ENCODE data around the gene CRB1. TPM values are rescaled to one million over a fixed set of nuclear protein-coding genes. Genes with fewer than 3 reads are reported as not detected.

Gene CRB1
- total and polyA plus RNA-seq, 3 experiments from 2014 or later: 0.05 to 0.26 TPM; not detected in 1

GRCh38 chr1:197463142-197463541 is 195.1 kb downstream of the CRB1 start:
- Mint-ChIP-seq H3K27me3 (peaks cover 0 to 8% of the 10 kb centered on the region in 2 donors), H3K36me3 (no peaks in the 10 kb centered on the region), H3K4me3 (no peak overlapping the region), H3K4me1 (no peaks in the 10 kb centered on the region), H3K27ac (no peak overlapping the region), H3K9me3 (no peaks in the 10 kb centered on the region)
- no peaks in the 10 kb centered on the region for H3K9me3 ChIP-seq (ENCODE audit: low read length)
- H3K4me3 ChIP-seq (ENCODE audit: low read length): no peak overlapping the region
- no peaks in the 10 kb centered on the region for H3K4me1 ChIP-seq (ENCODE audit: insufficient read depth, low read length)
- H3K27ac ChIP-seq (ENCODE audit: low read depth, low read length): no peak overlapping the region
- ChIA-PET POLR2A (no interaction called here), CTCF (no interaction called here)
- H3K27me3 ChIP-seq (ENCODE audit: insufficient read depth, low read length, poor library complexity, severe bottlenecking): no peaks in the 10 kb centered on the region
- no peaks in the 10 kb centered on the region for H3K36me3 ChIP-seq (ENCODE audit: insufficient read depth, low read length)
- no peak for DNase-seq

GRCh38 chr1:197464044-197464443 is 196.0 kb downstream of the CRB1 start:
- H3K27ac Mint-ChIP-seq: no peak overlapping the region
- POLR2A ChIA-PET: no interaction called here
- no peaks in the 10 kb centered on the region for H3K27me3 ChIP-seq (ENCODE audit: insufficient read depth, low read length, poor library complexity, severe bottlenecking)

GRCh38 chr1:197465528-197466327 is 197.7 kb downstream of the CRB1 start:
- H3K27ac ChIP-seq (ENCODE audit: low read depth, low read length): no peak overlapping the region
- Mint-ChIP-seq H3K27ac (no peak overlapping the region), H3K4me1 (no peaks in the 10 kb centered on the region), H3K4me3 (no peak overlapping the region), H3K36me3 (no peaks in the 10 kb centered on the region), H3K9me3 (no peaks in the 10 kb centered on the region), H3K27me3 (peaks cover 3 to 12% of the 10 kb centered on the region in 2 donors)
- H3K9me3 ChIP-seq (ENCODE audit: low read length): no peaks in the 10 kb centered on the region
- no peaks in the 10 kb centered on the region for H3K36me3 ChIP-seq (ENCODE audit: insufficient read depth, low read length)
- no peak overlapping the region for H3K4me3 ChIP-seq (ENCODE audit: low read length)
- no peak for DNase-seq
- ChIA-PET CTCF (no interaction called here), POLR2A (no interaction called here)
- H3K4me1 ChIP-seq (ENCODE audit: insufficient read depth, low read length): no peaks in the 10 kb centered on the region
- no peaks in the 10 kb centered on the region for H3K27me3 ChIP-seq (ENCODE audit: insufficient read depth, low read length, poor library complexity, severe bottlenecking)

More at GRCh38 chr1:197464044-197464443, 196.0 kb downstream of the CRB1 start:
- no peak for DNase-seq
- Histone ChIP-seq H3K36me3 (ENCODE audit: insufficient read depth, low read length) (no peaks in the 10 kb centered on the region), H3K4me1 (ENCODE audit: insufficient read depth, low read length) (no peaks in the 10 kb centered on the region), H3K9me3 (ENCODE audit: low read length) (no peaks in the 10 kb centered on the region), H3K4me3 (ENCODE audit: low read length) (no peak overlapping the region), H3K27ac (ENCODE audit: low read depth, low read length) (no peak overlapping the region)
- H3K36me3 Mint-ChIP-seq: no peaks in the 10 kb centered on the region
- CTCF ChIA-PET: no interaction called here
- H3K4me1 Mint-ChIP-seq: no peaks in the 10 kb centered on the region
- peaks cover 0 to 8% of the 10 kb centered on the region in 2 donors for H3K27me3 Mint-ChIP-seq
- no peak overlapping the region for H3K4me3 Mint-ChIP-seq
- no peaks in the 10 kb centered on the region for H3K9me3 Mint-ChIP-seq

- H3K4me3 ChIP-seq (ENCODE audit: low read length): no peak overlapping the region
- H3K36me3 ChIP-seq (ENCODE audit: insufficient read depth, low read length): no peaks in the 10 kb centered on the region
- POLR2A ChIA-PET: no interaction called here
- no peaks in the 10 kb centered on the region for H3K4me1 ChIP-seq (ENCODE audit: insufficient read depth, low read length)
- no peak for DNase-seq
- Mint-ChIP-seq H3K27ac (no peak overlapping the region), H3K4me3 (no peak overlapping the region), H3K4me1 (no peaks in the 10 kb centered on the region), H3K36me3 (no peaks in the 10 kb centered on the region), H3K9me3 (no peaks in the 10 kb centered on the region), H3K27me3 (peaks cover 3 to 12% of the 10 kb centered on the region in 2 donors)
- no peak overlapping the region for H3K27ac ChIP-seq (ENCODE audit: low read depth, low read length)
- no peaks in the 10 kb centered on the region for H3K9me3 ChIP-seq (ENCODE audit: low read length)
- H3K27me3 ChIP-seq (ENCODE audit: insufficient read depth, low read length, poor library complexity, severe bottlenecking): no peaks in the 10 kb centered on the region
- CTCF ChIA-PET: no interaction called here
Measured at GRCh38 chr1:197466813-197467212, 198.8 kb downstream of the CRB1 start.

GRCh38 chr1:197467881-197468280 is 199.8 kb downstream of the CRB1 start:
- no peaks in the 10 kb centered on the region for H3K36me3 Mint-ChIP-seq
- no peak for DNase-seq

GRCh38 chr1:197468543-197469175 is 200.6 kb downstream of the CRB1 start:
- ChIA-PET POLR2A (no interaction called here), CTCF (no interaction called here)
- H3K36me3 ChIP-seq (ENCODE audit: insufficient read depth, low read length): no peaks in the 10 kb centered on the region
- H3K4me3 ChIP-seq (ENCODE audit: low read length): no peak overlapping the region
- H3K4me1 ChIP-seq (ENCODE audit: insufficient read depth, low read length): no peaks in the 10 kb centered on the region
- H3K27me3 ChIP-seq (ENCODE audit: insufficient read depth, low read length, poor library complexity, severe bottlenecking): no peaks in the 10 kb centered on the region
- no peak overlapping the region for H3K27ac Mint-ChIP-seq
- DNase-seq: no peak
- no peaks in the 10 kb centered on the region for H3K4me1 Mint-ChIP-seq
- no peak overlapping the region for H3K4me3 Mint-ChIP-seq
- H3K9me3 ChIP-seq (ENCODE audit: low read length): no peaks in the 10 kb centered on the region
- no peak overlapping the region for H3K27ac ChIP-seq (ENCODE audit: low read depth, low read length)
- peaks cover 3 to 12% of the 10 kb centered on the region in 2 donors for H3K27me3 Mint-ChIP-seq
- H3K36me3 Mint-ChIP-seq: no peaks in the 10 kb centered on the region
- H3K9me3 Mint-ChIP-seq: no peaks in the 10 kb centered on the region

More at GRCh38 chr1:197467881-197468280, 199.8 kb downstream of the CRB1 start:
- Histone ChIP-seq H3K9me3 (ENCODE audit: low read length) (no peaks in the 10 kb centered on the region), H3K36me3 (ENCODE audit: insufficient read depth, low read length) (no peaks in the 10 kb centered on the region), H3K27me3 (ENCODE audit: insufficient read depth, low read length, poor library complexity, severe bottlenecking) (no peaks in the 10 kb centered on the region), H3K4me1 (ENCODE audit: insufficient read depth, low read length) (no peaks in the 10 kb centered on the region), H3K27ac (ENCODE audit: low read depth, low read length) (no peak overlapping the region), H3K4me3 (ENCODE audit: low read length) (no peak overlapping the region)
- Mint-ChIP-seq H3K4me3 (no peak overlapping the region), H3K27ac (no peak overlapping the region), H3K4me1 (no peaks in the 10 kb centered on the region), H3K27me3 (peaks cover 3 to 12% of the 10 kb centered on the region in 2 donors), H3K9me3 (no peaks in the 10 kb centered on the region)
- ChIA-PET POLR2A (no interaction called here), CTCF (no interaction called here)

- Mint-ChIP-seq H3K4me3 (no peak overlapping the region), H3K36me3 (no peaks in the 10 kb centered on the region), H3K9me3 (no peaks in the 10 kb centered on the region), H3K4me1 (no peaks in the 10 kb centered on the region), H3K27ac (no peak overlapping the region), H3K27me3 (peaks cover 3 to 12% of the 10 kb centered on the region in 2 donors)
- no peak for DNase-seq
- Histone ChIP-seq H3K4me3 (ENCODE audit: low read length) (no peak overlapping the region), H3K4me1 (ENCODE audit: insufficient read depth, low read length) (no peaks in the 10 kb centered on the region), H3K36me3 (ENCODE audit: insufficient read depth, low read length) (no peaks in the 10 kb centered on the region), H3K27me3 (ENCODE audit: insufficient read depth, low read length, poor library complexity, severe bottlenecking) (no peaks in the 10 kb centered on the region), H3K9me3 (ENCODE audit: low read length) (no peaks in the 10 kb centered on the region), H3K27ac (ENCODE audit: low read depth, low read length) (no peak overlapping the region)
- ChIA-PET CTCF (no interaction called here), POLR2A (no interaction called here)
Measured at GRCh38 chr1:197469620-197470210, 201.7 kb downstream of the CRB1 start.

- no peak for DNase-seq
- ChIA-PET CTCF (interaction anchor here (1.2 kb wide), 1 partner anchor 8 kb away, joined by 3 read pairs; no protein-coding TSS in a partner anchor), POLR2A (no interaction called here)
- Histone ChIP-seq H3K4me3 (ENCODE audit: low read length) (no peak overlapping the region), H3K27me3 (ENCODE audit: insufficient read depth, low read length, poor library complexity, severe bottlenecking) (no peaks in the 10 kb centered on the region), H3K27ac (ENCODE audit: low read depth, low read length) (no peak overlapping the region), H3K9me3 (ENCODE audit: low read length) (no peaks in the 10 kb centered on the region), H3K4me1 (ENCODE audit: insufficient read depth, low read length) (no peaks in the 10 kb centered on the region), H3K36me3 (ENCODE audit: insufficient read depth, low read length) (no peaks in the 10 kb centered on the region)
- H3K4me3 Mint-ChIP-seq: no peak overlapping the region
- no peaks in the 10 kb centered on the region for H3K9me3 Mint-ChIP-seq
- no peak overlapping the region for H3K27ac Mint-ChIP-seq
- H3K36me3 Mint-ChIP-seq: no peaks in the 10 kb centered on the region
- peaks cover 3 to 12% of the 10 kb centered on the region in 2 donors for H3K27me3 Mint-ChIP-seq
- H3K4me1 Mint-ChIP-seq: no peaks in the 10 kb centered on the region
Measured at GRCh38 chr1:197470330-197470729, 202.3 kb downstream of the CRB1 start.

Measured in CD8-positive, alpha-beta memory T cell (primary cell).